22Rv1 (cell line): Measurements from ENCODE around the gene CDCP1.
"Not testable (repeated sequence)": the region's sequence is repeated elsewhere in the genome, so short reads cannot be mapped to it uniquely, and the experiment has no call there.

Experiments used
- H3K27ac ChIP-seq: fragments of 450-650 bp; 2 replicates; pipeline ENCODE4 v1.5.1; 2017
- ZFX ChIP-seq: fragments of 450-650 bp; IDR thresholded peaks from 2 replicates; pipeline ENCODE4 v1.6.1; 2017; ENCODE audit warnings: antibody characterized with exemption, borderline replicate concordance
- TF ChIP-seq, protein P1 (sequence below): fragments of 450-650 bp; IDR thresholded peaks from 2 replicates; pipeline ENCODE4 v1.5.1; 2017; ENCODE audit warnings: mild to moderate bottlenecking

CDCP1 gene

DNA sequence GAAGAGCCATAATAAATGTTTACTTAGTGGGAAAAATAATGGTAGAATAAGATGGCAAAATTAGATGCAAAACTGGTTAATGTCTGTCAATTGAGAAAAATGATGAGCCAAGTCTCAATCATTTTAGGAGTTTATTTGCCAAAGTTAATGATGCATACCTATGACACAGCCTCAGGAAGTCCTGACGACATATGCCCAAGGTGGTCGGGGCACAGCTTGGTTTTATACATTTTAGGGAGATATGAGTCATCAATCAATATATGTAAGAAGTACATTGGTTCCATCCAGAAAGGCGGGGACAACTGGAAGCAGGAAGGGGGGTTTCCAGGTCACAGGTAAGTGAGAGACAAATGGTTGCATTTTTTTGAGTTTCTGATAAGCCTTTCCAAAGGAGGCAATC, 88.6 kb downstream of the CDCP1 start:
- TF ChIP-seq, protein P1, sequence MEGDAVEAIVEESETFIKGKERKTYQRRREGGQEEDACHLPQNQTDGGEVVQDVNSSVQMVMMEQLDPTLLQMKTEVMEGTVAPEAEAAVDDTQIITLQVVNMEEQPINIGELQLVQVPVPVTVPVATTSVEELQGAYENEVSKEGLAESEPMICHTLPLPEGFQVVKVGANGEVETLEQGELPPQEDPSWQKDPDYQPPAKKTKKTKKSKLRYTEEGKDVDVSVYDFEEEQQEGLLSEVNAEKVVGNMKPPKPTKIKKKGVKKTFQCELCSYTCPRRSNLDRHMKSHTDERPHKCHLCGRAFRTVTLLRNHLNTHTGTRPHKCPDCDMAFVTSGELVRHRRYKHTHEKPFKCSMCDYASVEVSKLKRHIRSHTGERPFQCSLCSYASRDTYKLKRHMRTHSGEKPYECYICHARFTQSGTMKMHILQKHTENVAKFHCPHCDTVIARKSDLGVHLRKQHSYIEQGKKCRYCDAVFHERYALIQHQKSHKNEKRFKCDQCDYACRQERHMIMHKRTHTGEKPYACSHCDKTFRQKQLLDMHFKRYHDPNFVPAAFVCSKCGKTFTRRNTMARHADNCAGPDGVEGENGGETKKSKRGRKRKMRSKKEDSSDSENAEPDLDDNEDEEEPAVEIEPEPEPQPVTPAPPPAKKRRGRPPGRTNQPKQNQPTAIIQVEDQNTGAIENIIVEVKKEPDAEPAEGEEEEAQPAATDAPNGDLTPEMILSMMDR: no peak
- no peak for TF ChIP-seq ZFX
- H3K27ac ChIP-seq: no peak overlapping the region

DNA sequence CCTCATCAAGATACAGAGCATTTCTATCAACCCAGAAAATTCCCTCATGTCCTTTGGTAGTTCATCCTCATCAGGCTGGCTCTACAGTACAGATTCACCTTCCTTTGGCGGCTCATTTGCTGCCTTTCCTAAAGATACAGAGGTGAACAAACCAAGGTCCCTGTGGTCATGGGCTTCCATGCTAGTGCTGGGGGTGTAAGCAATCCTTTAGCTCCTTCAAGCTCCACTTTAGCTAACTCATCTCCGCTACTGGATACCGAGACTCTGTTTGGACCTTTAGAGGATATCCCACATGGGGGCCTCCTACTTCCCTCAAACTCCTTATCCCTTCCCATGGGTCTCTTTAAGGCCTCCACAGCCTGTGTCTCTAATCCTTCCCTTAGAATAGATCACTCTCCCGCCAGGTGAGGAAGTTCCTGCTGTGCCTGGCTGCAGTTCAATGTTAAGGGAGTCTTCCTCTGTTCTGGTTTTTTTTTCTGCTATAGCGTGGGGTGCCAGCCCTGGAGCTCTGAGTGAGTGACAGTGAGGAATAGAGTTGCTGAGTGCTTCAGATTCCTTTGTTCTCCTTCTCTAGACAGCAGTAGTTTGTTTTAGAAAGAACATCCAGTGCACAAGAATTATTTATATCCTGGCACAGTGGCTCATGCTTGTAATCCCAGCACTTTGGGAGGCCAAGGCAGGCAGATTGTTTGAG, 89.4 kb downstream of the CDCP1 start:
- no peak overlapping the region for H3K27ac ChIP-seq
- TF ChIP-seq ZFX: no peak
- TF ChIP-seq, protein P1: no peak

DNA sequence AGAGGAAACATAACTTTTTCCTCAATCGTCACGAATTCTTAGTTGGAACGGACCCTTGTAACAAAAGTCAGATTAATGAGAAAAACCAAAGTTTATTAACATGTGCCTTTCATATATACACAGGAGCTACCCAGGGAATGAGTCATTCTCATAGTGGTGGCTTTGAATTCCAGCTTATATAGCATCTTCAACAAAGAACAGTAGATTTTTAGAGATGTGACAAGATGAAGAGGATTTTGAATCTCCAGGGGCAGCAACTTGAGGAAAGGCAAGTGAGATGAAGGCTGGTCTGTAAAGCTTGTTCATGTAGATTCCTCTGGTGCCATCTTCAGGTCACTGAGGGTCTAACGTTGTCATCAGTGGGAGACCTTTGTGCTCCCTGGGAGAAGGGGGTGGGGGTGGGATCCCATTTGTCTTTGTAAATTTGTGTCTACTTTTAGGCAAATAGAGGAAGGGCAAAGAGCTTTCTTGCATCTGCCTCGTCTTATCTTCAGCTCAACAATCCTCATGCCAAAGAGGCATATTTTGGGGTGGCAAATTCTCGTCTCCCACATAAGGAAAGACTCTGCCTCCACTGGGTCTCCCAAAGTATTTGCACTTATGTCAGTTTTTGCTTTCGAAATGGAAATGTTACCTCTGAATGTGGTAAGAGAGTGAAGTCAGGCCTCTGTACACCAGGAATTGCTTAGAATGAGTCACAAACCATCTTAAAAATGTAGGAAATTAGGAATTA, 90.6 kb downstream of the CDCP1 start:
- H3K27ac ChIP-seq: no peak overlapping the region
- no peak for TF ChIP-seq ZFX
- TF ChIP-seq, protein P1: peak; percentile 33

DNA sequence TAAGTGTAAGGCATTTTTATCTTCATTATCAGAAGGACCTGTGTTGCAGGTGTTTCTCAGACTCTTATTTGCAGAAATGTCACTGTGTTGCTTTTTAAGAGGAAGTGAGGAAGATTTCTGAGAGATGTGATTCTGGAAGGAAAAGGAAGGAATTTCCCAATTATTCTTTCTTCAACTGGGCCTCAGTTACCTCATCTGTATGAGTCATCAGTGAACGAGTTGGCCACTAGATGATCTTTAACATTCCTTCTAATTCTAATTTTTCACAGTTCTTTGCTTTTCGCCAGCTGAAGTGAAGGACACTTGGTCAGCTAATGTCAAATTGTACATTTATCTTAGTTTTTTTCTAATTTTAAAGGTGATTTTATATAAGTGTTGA, 91.2 kb downstream of the CDCP1 start:
- no peak for TF ChIP-seq ZFX
- TF ChIP-seq, protein P1: no peak
- H3K27ac ChIP-seq: no peak overlapping the region

DNA sequence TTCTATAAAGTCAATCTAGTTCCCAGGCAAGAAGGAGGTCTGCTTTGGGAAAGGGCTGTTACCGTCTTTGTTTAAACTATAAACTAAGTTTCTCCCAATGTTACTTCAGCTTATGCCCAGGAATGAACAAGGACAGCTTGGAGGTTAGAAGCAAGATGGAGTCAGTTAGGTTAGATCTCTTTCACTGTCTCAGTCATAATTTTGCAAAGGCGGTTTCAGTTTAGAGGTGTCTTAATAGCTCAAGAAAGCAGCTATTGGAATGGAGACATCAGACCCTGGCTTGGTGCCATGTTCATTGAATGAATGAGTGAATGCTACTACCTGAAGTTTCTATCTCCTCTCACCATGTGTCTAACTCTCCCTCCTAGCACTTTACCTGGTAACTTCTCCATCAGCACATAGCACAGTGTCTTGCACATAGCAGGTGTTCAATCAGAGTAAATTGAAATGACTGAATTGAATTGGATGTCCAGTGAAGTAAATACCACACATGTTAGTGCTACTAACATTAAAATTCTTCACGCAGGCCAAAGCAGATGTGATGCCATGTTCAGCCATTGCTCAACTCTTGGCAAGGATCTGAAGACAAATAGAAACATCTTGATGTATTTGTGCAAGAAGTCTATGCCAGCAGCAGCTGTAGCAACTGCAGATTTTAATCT, 91.9 kb downstream of the CDCP1 start:
- TF ChIP-seq, protein P1: no peak
- no peak for TF ChIP-seq ZFX
- no peak overlapping the region for H3K27ac ChIP-seq

DNA sequence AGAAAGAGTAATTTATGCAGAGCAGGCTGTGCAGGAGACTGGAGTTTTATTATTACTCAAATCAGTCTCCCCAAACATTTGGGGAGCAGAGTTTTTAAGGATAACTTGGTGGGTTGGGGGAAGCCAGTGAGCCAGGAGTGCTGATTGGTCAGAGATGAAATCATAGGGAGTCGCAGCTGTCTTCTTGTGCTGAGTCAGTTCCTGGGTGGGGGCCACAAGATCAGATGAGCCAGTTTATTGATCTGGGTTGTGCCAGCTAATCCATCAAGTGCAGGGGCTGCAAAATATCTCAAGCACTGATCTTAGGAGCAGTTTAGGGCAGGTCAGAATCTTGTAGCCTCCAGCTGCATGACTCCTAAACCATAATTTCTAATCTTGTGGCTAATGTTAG, 92.4 kb downstream of the CDCP1 start:
- H3K27ac ChIP-seq: not testable (repeated sequence)

DNA sequence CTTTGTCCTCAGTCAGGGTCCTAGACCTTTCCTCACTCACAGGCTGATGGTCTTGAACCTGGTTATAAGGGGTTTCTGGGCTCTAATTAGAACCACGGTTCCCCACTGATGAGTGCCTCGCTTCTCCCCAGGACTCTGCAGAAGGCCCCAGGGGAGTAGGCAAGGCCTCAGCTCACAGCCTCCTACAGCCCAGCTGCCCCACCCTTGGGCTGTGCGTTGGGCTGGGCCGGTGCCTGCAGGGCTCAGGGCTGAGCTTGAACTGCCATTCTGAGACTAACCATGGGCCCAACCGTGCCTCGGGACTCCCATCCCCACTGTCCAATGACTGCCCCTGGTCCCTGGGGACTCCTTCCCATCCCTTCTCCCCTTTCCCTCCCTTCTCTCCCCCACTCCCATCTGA, 94.5 kb downstream of the CDCP1 start:
- no peak for TF ChIP-seq ZFX
- TF ChIP-seq, protein P1: no peak
- no peak overlapping the region for H3K27ac ChIP-seq
